PC-9 (cell line): Measurements from ENCODE around the gene HTR2A.

Experiments
- CTCF ChIP-seq: fragments of 200-600 bp; sonication (generic); conservative IDR thresholded peaks from 2 replicates; pipeline ENCODE4 v1.6.1; 2017; ENCODE audit warnings: mixed run types, antibody characterized with exemption, mild to moderate bottlenecking, moderate library complexity
- EZH2 ChIP-seq: fragments of 200-600 bp; sonication (generic); IDR thresholded peaks from 2 replicates; pipeline ENCODE4 v1.8.0; 2017; ENCODE audit warnings: antibody characterized with exemption, low read depth

GRCh38 chr13:46803586-46803985 lies 93.3 kb downstream of the HTR2A start:
- TF ChIP-seq CTCF (no peak), EZH2 (no peak)
